Progenitor cell of endocrine pancreas (in vitro differentiated cells): ENCODE measurements around the gene NTF3. TPM values are rescaled to one million over a fixed set of nuclear protein-coding genes. Genes with fewer than 3 reads are reported as not detected.

Experiments
- DNase-seq: peaks from one replicate; pipeline ENCODE4 v3.0.0; 2021; ENCODE audit warnings: low spot score; ENCODE audit not compliant: unreplicated experiment
- H3K27ac Mint-ChIP-seq: 2 replicates; pipeline ENCODE4 v1.8.0; 2021; ENCODE audit warnings: mild to moderate bottlenecking, moderate library complexity, mixed read lengths
- H3K27me3 Mint-ChIP-seq: 2 replicates; pipeline ENCODE4 v1.8.0; 2021; ENCODE audit warnings: mixed read lengths
- H3K36me3 Mint-ChIP-seq: 2 replicates; pipeline ENCODE4 v1.8.0; 2022; ENCODE audit warnings: mixed read lengths; ENCODE audit not compliant: insufficient read depth
- H3K4me1 Mint-ChIP-seq: 2 replicates; pipeline ENCODE4 v1.8.0; 2021; ENCODE audit warnings: low read depth, mixed read lengths
- H3K4me3 Mint-ChIP-seq: 2 replicates; pipeline ENCODE4 v1.8.0; 2021; ENCODE audit warnings: low read depth, mild to moderate bottlenecking, moderate library complexity, mixed read lengths
- H3K9me3 Mint-ChIP-seq: 2 replicates; pipeline ENCODE4 v1.8.0; 2021; ENCODE audit warnings: low read depth, mixed read lengths
- total RNA-seq: library from RNA; stranded (reverse); gene quantifications from 2 replicates; pipeline ENCODE4 v1.2.1, GENCODE V29; 2021
- TF ChIP-seq, protein P1 (sequence below): fragments of 200-600 bp; sonication (generic); IDR thresholded peaks from one replicate; pipeline ENCODE4 v1.5.0; 2021; ENCODE audit warnings: antibody characterized with exemption, mild to moderate bottlenecking; ENCODE audit not compliant: unreplicated experiment

The NTF3 gene
- total RNA-seq, 1 donor from 2014 or later: 1.2 TPM

GRCh38 chr12:5537771-5538170, 105.9 kb downstream of the NTF3 start:
- H3K27me3 Mint-ChIP-seq: peaks cover 27% of the 10 kb centered on the region
- peaks cover 14% of the 10 kb centered on the region for H3K9me3 Mint-ChIP-seq
- TF ChIP-seq, protein P1, sequence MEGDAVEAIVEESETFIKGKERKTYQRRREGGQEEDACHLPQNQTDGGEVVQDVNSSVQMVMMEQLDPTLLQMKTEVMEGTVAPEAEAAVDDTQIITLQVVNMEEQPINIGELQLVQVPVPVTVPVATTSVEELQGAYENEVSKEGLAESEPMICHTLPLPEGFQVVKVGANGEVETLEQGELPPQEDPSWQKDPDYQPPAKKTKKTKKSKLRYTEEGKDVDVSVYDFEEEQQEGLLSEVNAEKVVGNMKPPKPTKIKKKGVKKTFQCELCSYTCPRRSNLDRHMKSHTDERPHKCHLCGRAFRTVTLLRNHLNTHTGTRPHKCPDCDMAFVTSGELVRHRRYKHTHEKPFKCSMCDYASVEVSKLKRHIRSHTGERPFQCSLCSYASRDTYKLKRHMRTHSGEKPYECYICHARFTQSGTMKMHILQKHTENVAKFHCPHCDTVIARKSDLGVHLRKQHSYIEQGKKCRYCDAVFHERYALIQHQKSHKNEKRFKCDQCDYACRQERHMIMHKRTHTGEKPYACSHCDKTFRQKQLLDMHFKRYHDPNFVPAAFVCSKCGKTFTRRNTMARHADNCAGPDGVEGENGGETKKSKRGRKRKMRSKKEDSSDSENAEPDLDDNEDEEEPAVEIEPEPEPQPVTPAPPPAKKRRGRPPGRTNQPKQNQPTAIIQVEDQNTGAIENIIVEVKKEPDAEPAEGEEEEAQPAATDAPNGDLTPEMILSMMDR: no peak
- peaks cover 5% of the 10 kb centered on the region for H3K4me1 Mint-ChIP-seq
- H3K4me3 Mint-ChIP-seq: no peak overlapping the region
- no peak overlapping the region for H3K27ac Mint-ChIP-seq
- no peak for DNase-seq
- H3K36me3 Mint-ChIP-seq: peaks cover 4% of the 10 kb centered on the region
